ENCODE measurements around the gene SUMO1. TPM values are rescaled to one million over a fixed set of nuclear protein-coding genes. Genes with fewer than 3 reads are reported as not detected.

The SUMO1 gene
- total and polyA plus RNA-seq, 2 donors (not counting 3 experiments of a cell fraction or from before 2014, with no cell fraction given), result 38.5 to 105 TPM

DNA sequence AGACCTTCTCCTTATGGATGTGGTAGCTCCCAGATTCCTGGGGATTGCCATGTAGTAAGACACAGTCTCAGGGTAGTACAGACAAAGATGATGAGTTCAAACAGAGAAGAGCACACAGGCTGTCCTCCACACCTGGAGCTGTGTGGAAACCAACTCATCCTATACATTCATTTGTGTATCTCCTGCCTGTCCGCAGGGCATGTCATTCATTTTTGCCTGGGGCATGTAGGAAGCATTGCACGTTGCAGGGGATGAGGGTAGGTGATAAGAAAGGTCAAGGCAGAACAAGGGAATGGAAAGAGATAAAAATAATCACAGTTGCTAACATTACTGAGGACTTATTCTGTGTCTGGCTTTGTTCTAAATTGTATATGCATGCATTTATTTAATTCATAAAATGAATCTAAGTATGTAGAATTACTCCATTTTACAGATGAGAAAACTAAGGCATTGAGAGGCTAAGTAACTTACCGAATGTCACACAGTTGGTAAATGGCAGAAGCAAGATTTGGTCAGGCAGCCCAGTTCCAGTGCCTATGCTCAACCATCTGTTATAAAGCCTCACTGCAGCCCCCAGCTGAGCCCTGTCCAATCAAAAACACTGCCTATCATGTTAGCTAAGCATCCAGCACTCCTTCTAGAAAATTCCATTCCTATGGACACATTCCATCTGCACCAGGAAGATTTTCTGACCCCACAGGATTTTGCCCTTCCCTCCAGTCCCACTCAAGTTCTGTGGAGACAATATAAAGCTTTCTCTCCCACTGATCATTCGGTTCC, 81.0 kb downstream of the SUMO1 start:
- no peak for DNase-seq (ENCODE audit: low read depth, low spot score)
- Histone ChIP-seq H4K20me1 (replicated peaks; ENCODE audit: control insufficient read depth, extremely low read depth, insufficient read depth, low read length) (no peaks in the 10 kb centered on the region), H3K9me3 (replicated peaks; ENCODE audit: control insufficient read depth, insufficient read depth, low read length) (no peaks in the 10 kb centered on the region), H3K9me1 (replicated peaks; ENCODE audit: control insufficient read depth, extremely low read depth, insufficient read depth, low read length) (no peaks in the 10 kb centered on the region), H3K79me2 (ENCODE audit: control insufficient read depth, insufficient read depth, low read length) (no peaks in the 10 kb centered on the region), H3K9ac (replicated peaks; ENCODE audit: extremely low read depth, insufficient read depth, low read length) (no peak overlapping the region), H3K4me2 (ENCODE audit: insufficient read depth, low read length) (no peak overlapping the region), H2AFZ (ENCODE audit: low read depth, low read length) (no peak overlapping the region), H3K4me3 (replicated peaks in 1 of 3; ENCODE audit: insufficient read depth in 1 of 3, low read depth in 1 of 3, low read length in 3 of 3) (no peak overlapping the region), H3K27ac (ENCODE audit: insufficient read depth, low read depth, low read length) (no peak overlapping the region), H3K36me3 (ENCODE audit: control insufficient read depth in 2 of 2, extremely low read depth in 1 of 2, insufficient read depth in 2 of 2, low read length in 2 of 2) (no peaks in the 10 kb centered on the region), H3K27me3 (ENCODE audit: control insufficient read depth in 2 of 2, insufficient read depth in 2 of 2, low read length in 2 of 2) (peaks cover 4 to 17% of the 10 kb centered on the region in 2 experiments), H3K4me1 (ENCODE audit: control insufficient read depth, extremely low read depth, insufficient read depth, low read length) (no peaks in the 10 kb centered on the region)
- ChIA-PET POLR2A (no interaction called here), CTCF (no interaction called here)
- dilution Hi-C loops (cut with MboI; ENCODE audit: extremely low pct_ligation_motif_present, low sequenced_read_pairs) (no loop called here), intact Hi-C loops (cut with micrococcal nuclease) (no loop called here)
- BruUV-seq (replicated peaks), result no TSS peak
- no peak for FAIRE-seq
- TF ChIP-seq FOS (IDR thresholded peaks at IDR 0.05; ENCODE audit: borderline replicate concordance, insufficient read depth, low read length) (no peak), MYC (IDR thresholded peaks at IDR 0.05; ENCODE audit: low read depth, low read length) (no peak), EZH2 (IDR thresholded peaks at IDR 0.05; ENCODE audit: borderline replicate concordance, low read depth, low read length, severe bottlenecking) (no peak), JUN (IDR thresholded peaks at IDR 0.05; ENCODE audit: borderline replicate concordance, insufficient read depth, insufficient read length, low read depth) (no peak), POLR2AphosphoS5 (IDR thresholded peaks at IDR 0.05; ENCODE audit: insufficient read depth, low read depth, low read length) (no peak), GATA2 (IDR thresholded peaks at IDR 0.05; ENCODE audit: insufficient read depth, insufficient read length, low read depth, low read length) (no peak)
- TF ChIP-seq, protein P1, sequence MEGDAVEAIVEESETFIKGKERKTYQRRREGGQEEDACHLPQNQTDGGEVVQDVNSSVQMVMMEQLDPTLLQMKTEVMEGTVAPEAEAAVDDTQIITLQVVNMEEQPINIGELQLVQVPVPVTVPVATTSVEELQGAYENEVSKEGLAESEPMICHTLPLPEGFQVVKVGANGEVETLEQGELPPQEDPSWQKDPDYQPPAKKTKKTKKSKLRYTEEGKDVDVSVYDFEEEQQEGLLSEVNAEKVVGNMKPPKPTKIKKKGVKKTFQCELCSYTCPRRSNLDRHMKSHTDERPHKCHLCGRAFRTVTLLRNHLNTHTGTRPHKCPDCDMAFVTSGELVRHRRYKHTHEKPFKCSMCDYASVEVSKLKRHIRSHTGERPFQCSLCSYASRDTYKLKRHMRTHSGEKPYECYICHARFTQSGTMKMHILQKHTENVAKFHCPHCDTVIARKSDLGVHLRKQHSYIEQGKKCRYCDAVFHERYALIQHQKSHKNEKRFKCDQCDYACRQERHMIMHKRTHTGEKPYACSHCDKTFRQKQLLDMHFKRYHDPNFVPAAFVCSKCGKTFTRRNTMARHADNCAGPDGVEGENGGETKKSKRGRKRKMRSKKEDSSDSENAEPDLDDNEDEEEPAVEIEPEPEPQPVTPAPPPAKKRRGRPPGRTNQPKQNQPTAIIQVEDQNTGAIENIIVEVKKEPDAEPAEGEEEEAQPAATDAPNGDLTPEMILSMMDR (IDR thresholded peaks at IDR 0.05; ENCODE audit: extremely low read depth in 1 of 2, insufficient read depth in 1 of 2, low read depth in 1 of 2, low read length in 2 of 2), result no peak

Small RNA genes lying within 50 kb of the gene (small RNA-seq; reads per million reads assigned to genes)
- gene AC079354.2 (ENCODE audit: insufficient read depth, insufficient read length, low read depth, low replicate concordance) (not detected), gene RF00575 (ENCODE audit: insufficient read depth, insufficient read length, low read depth, low replicate concordance) (not detected), gene SNORD70 (ENCODE audit: insufficient read depth, insufficient read length, low read depth, low replicate concordance) (49.5 reads per million, percentile 92 among the genes with 10 or more reads in this experiment)

Other genes with a start within 250 kb of the SUMO1 start
- gene FZD7, start 204.7 kb downstream of the SUMO1 start, total RNA-seq, result 0.23 and 0.29 TPM in 2 replicates
- 0.15 and 0.22 TPM in 2 replicates for gene FZD7, start 204.7 kb downstream of the SUMO1 start, polyA plus RNA-seq
- gene KIAA2012, start 165.3 kb downstream of the SUMO1 start, total RNA-seq, result not detected in 2 replicates
- gene KIAA2012, start 165.3 kb downstream of the SUMO1 start, polyA plus RNA-seq, result not detected in 2 replicates
- gene NOP58, start 27.2 kb upstream of the SUMO1 start, total RNA-seq, result 70.6 and 71.4 TPM in 2 replicates
- 12.0 and 21.7 TPM in 2 replicates for gene NOP58, start 27.2 kb upstream of the SUMO1 start, polyA plus RNA-seq
- gene BMPR2, start 137.7 kb upstream of the SUMO1 start, total RNA-seq, result 113 and 115 TPM in 2 replicates
- gene BMPR2, start 137.7 kb upstream of the SUMO1 start, polyA plus RNA-seq, result 31.2 and 35.8 TPM in 2 replicates